Loucy (cell line): ENCODE data around the gene CFAP410.

Experiments used
- EZH2phosphoT487 ChIP-seq: fragments of 200-600 bp; IDR thresholded peaks from 2 replicates; pipeline ENCODE4 v1.6.1; 2018; ENCODE audit warnings: antibody characterized with exemption, mild to moderate bottlenecking, moderate library complexity, borderline replicate concordance
- TF ChIP-seq, protein P1 (sequence below): fragments of 200-600 bp; sonication (generic); conservative IDR thresholded peaks from 2 replicates; pipeline ENCODE4 v1.5.1; 2014; ENCODE audit warnings: mild to moderate bottlenecking, antibody characterized with exemption, low read length

DNA sequence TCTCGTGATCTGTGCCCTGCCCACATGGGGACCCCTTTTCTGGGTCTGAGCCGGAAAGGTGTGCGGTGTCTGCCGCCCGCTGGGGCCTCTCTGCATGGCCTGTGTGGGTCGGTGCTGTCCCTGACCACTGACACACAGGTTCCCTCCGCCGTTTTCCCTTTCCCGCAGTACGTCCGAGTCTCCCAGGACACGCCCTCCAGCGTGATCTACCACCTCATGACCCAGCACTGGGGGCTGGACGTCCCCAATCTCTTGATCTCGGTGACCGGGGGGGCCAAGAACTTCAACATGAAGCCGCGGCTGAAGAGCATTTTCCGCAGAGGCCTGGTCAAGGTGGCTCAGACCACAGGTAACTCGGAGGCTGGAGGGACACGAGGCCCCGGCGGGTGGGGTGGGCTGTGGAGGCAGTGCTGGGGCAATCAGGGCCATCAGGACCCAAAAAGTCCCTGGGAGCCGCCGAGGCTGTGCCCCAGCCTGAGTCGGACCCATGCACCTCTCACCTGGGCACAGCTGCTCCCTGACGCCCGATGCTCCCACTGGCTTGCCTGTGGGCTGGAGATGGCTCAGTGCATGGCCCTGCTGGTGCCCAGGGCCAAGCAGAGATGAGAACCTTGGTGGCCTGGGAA, 27.5 kb upstream of the CFAP410 start:
- TF ChIP-seq, protein P1, sequence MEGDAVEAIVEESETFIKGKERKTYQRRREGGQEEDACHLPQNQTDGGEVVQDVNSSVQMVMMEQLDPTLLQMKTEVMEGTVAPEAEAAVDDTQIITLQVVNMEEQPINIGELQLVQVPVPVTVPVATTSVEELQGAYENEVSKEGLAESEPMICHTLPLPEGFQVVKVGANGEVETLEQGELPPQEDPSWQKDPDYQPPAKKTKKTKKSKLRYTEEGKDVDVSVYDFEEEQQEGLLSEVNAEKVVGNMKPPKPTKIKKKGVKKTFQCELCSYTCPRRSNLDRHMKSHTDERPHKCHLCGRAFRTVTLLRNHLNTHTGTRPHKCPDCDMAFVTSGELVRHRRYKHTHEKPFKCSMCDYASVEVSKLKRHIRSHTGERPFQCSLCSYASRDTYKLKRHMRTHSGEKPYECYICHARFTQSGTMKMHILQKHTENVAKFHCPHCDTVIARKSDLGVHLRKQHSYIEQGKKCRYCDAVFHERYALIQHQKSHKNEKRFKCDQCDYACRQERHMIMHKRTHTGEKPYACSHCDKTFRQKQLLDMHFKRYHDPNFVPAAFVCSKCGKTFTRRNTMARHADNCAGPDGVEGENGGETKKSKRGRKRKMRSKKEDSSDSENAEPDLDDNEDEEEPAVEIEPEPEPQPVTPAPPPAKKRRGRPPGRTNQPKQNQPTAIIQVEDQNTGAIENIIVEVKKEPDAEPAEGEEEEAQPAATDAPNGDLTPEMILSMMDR = no peak
- no peak for TF ChIP-seq EZH2phosphoT487
